ENCODE measurements around the gene WDR27. TPM values are rescaled to one million over a fixed set of nuclear protein-coding genes. Genes with fewer than 3 reads are reported as not detected.
A peak's percentile ranks its signal among the peaks of the same experiment; 100 is the strongest.
"Not testable (repeated sequence)": the region's sequence is repeated elsewhere in the genome, so short reads cannot be mapped to it uniquely, and the experiment has no call there.

Gene WDR27
- total RNA-seq, 2 experiments from 2014 or later: 22.9 to 25.3 TPM

DNA sequence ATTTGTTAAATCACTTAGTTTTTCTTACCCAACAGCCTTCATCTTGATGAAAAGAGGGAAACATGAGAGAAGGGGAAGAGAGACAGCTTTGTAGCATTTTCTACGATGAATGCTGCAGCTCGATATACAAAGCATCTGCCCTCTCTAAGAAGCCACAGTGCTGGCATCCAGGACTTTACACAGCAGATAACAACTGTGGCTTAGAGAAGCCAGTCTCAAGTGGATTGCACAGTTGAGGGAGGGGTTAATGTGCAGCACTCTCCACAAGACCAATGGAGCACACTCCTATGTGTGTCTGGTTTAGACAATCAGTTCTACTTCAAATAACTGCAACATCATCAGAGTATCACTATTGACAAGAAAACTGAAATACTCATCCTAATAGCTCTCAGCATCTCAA is 5.9 kb upstream of the WDR27 start:
- no peak for ATAC-seq
- H3K27me3 Mint-ChIP-seq (ENCODE audit: low read depth): no peaks in the 10 kb centered on the region
- no peak overlapping the region for H3K27ac Mint-ChIP-seq
- ChIA-PET POLR2A (interaction anchor here (1.1 to 1.2 kb wide), 2 partner anchors 12 to 16 kb away, joined by 3 to 4 read pairs; partner anchors contain the start of gene PHF10), CTCF (no interaction called here)
- no peaks in the 10 kb centered on the region for H3K9me3 Mint-ChIP-seq (ENCODE audit: insufficient read depth)
- peaks cover 30% of the 10 kb centered on the region for H3K4me1 Mint-ChIP-seq (ENCODE audit: low read depth)
- H3K36me3 Mint-ChIP-seq (ENCODE audit: low read depth): peaks cover 41% of the 10 kb centered on the region
- DNase-seq: no peak
- no peak overlapping the region for H3K4me3 Mint-ChIP-seq

GRCh38 chr6:169702840-169703246 is 1.0 kb upstream of the WDR27 start:
- peaks cover 48% of the 10 kb centered on the region for H3K4me1 Mint-ChIP-seq (ENCODE audit: low read depth)
- ATAC-seq (peak; percentile 15), DNase-seq (no peak)
- H3K27ac Mint-ChIP-seq: peak overlapping the region; percentile 92
- POLR2A ChIA-PET: interaction anchor here (0.9 to 4.9 kb wide), 9 partner anchors 9 to 881 kb away, joined by 3 to 47 read pairs (median 8); partner anchors contain the start of genes DYNLT2, ERMARD and PDCD2
- H3K9me3 Mint-ChIP-seq (ENCODE audit: insufficient read depth): no peaks in the 10 kb centered on the region
- CTCF ChIA-PET: interaction anchor here (0.8 to 3.2 kb wide), 5 partner anchors 19 to 49 kb away, joined by 3 to 19 read pairs (median 4); partner anchors contain the start of genes DYNLT2 and ERMARD
- no peaks in the 10 kb centered on the region for H3K27me3 Mint-ChIP-seq (ENCODE audit: low read depth)
- H3K4me3 Mint-ChIP-seq: peak overlapping the region; percentile 90
- peaks cover 32% of the 10 kb centered on the region for H3K36me3 Mint-ChIP-seq (ENCODE audit: low read depth)

GRCh38 chr6:169701311-169701953 is 397 bp downstream of the WDR27 start:
- ChIA-PET POLR2A (interaction anchor here (0.7 to 4.9 kb wide), 14 partner anchors 10 to 883 kb away, joined by 3 to 47 read pairs (median 4); partner anchors contain the start of genes DYNLT2, ERMARD and PDCD2), CTCF (interaction anchor here (1.1 to 3.2 kb wide), 4 partner anchors 8 to 50 kb away, joined by 3 to 19 read pairs (median 5); partner anchors contain the start of genes DYNLT2 and ERMARD)
- DNase-seq (peak; percentile 33), ATAC-seq (peak; percentile 8)
- Mint-ChIP-seq H3K27ac (peak overlapping the region; percentile 87), H3K4me1 (ENCODE audit: low read depth) (peaks cover 51% of the 10 kb centered on the region), H3K9me3 (ENCODE audit: insufficient read depth) (peaks cover under 1% of the 10 kb centered on the region), H3K27me3 (ENCODE audit: low read depth) (no peaks in the 10 kb centered on the region), H3K36me3 (ENCODE audit: low read depth) (peaks cover 32% of the 10 kb centered on the region), H3K4me3 (peak overlapping the region; percentile 90)

DNA sequence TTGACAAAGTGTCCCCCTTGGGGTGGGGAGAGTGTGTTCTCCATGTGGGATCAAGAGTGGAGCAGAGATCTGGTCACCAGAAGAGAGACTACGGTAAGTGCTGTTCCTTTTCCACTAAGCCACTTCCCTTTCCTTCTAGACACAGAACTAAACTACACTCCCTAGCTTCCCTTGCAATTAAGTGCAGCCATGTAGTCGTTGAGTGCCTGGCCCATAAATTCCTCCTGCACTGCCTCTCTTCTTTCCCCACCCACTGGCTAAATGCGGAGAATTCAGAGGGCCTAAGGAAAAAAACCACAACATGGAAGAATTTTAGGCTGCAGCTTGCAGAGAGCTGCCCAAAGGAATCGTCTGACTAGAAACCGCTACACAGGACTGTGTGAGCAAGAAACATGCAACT is 1.5 kb downstream of the WDR27 start:
- ChIA-PET CTCF (interaction anchor here (1.1 kb wide), 1 partner anchor 18 kb away, joined by 3 read pairs; no protein-coding TSS in a partner anchor), POLR2A (interaction anchor here (0.9 to 4.9 kb wide), 3 partner anchors 22 to 51 kb away, joined by 3 to 47 read pairs (median 39); partner anchors contain the start of genes DYNLT2 and ERMARD)
- Mint-ChIP-seq H3K4me3 (peak overlapping the region; percentile 31), H3K36me3 (ENCODE audit: low read depth) (peaks cover 32% of the 10 kb centered on the region), H3K4me1 (ENCODE audit: low read depth) (peaks cover 44% of the 10 kb centered on the region), H3K9me3 (ENCODE audit: insufficient read depth) (peaks cover 3% of the 10 kb centered on the region), H3K27ac (no peak overlapping the region), H3K27me3 (ENCODE audit: low read depth) (no peaks in the 10 kb centered on the region)
- DNase-seq (no peak), ATAC-seq (no peak)

DNA sequence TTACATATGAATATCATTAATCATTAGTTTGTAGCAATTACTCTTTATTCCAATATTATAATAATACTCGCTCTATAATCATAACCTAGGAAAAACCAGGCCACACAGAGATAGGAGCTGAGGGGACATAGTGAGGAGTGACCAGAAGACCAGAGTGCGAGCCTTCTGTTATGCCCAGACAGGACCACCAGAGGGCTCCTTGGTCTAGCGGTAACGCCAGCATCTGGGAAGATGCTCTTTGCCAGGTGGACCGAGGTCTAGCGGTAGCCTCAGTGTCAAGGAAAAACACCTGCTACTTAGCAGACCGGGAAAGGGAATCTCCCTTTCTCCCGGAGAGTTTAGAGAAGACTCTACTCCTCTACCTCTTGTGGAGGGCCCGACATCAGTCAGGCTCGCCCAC is 4.7 kb downstream of the WDR27 start:
- POLR2A ChIA-PET; H3K4me3 Mint-ChIP-seq; ATAC-seq; H3K27me3 Mint-ChIP-seq (ENCODE audit: low read depth); H3K27ac Mint-ChIP-seq; DNase-seq; H3K9me3 Mint-ChIP-seq (ENCODE audit: insufficient read depth): not testable (repeated sequence)
- peaks cover 19% of the 10 kb centered on the region for H3K36me3 Mint-ChIP-seq (ENCODE audit: low read depth)
- CTCF ChIA-PET: interaction anchor here (0.8 kb wide), 1 partner anchor 44 kb away, joined by 3 read pairs; no protein-coding TSS in a partner anchor
- H3K4me1 Mint-ChIP-seq (ENCODE audit: low read depth): peaks cover 21% of the 10 kb centered on the region

- H3K27me3 Mint-ChIP-seq (ENCODE audit: low read depth): no peaks in the 10 kb centered on the region
- no peak for DNase-seq
- no peak overlapping the region for H3K4me3 Mint-ChIP-seq
Observed at GRCh38 chr6:169695131-169695530, 6.7 kb downstream of the WDR27 start.

GRCh38 chr6:169692516-169692915 is 9.3 kb downstream of the WDR27 start:
- H3K36me3 Mint-ChIP-seq (ENCODE audit: low read depth): peaks cover 25% of the 10 kb centered on the region
- DNase-seq: no peak
- ATAC-seq: no peak
- H3K4me3 Mint-ChIP-seq: no peak overlapping the region
- POLR2A ChIA-PET: no interaction called here
- no peak overlapping the region for H3K27ac Mint-ChIP-seq
- H3K4me1 Mint-ChIP-seq (ENCODE audit: low read depth): peaks cover under 1% of the 10 kb centered on the region
- peaks cover 3% of the 10 kb centered on the region for H3K9me3 Mint-ChIP-seq (ENCODE audit: insufficient read depth)
- CTCF ChIA-PET: interaction anchor here (1.0 kb wide), 1 partner anchor 9 kb away, joined by 5 read pairs; the partner anchor contains the start of genes C6orf120 and WDR27
- no peaks in the 10 kb centered on the region for H3K27me3 Mint-ChIP-seq (ENCODE audit: low read depth)

More at GRCh38 chr6:169695131-169695530, 6.7 kb downstream of the WDR27 start:
- POLR2A ChIA-PET: no interaction called here
- CTCF ChIA-PET: no interaction called here
- H3K9me3 Mint-ChIP-seq (ENCODE audit: insufficient read depth): peaks cover 3% of the 10 kb centered on the region
- peaks cover 19% of the 10 kb centered on the region for H3K36me3 Mint-ChIP-seq (ENCODE audit: low read depth)
- no peak overlapping the region for H3K27ac Mint-ChIP-seq
- H3K4me1 Mint-ChIP-seq (ENCODE audit: low read depth): peaks cover 12% of the 10 kb centered on the region
- no peak for ATAC-seq

GRCh38 chr6:169691260-169691659 is 10.6 kb downstream of the WDR27 start:
- Mint-ChIP-seq H3K4me3 (no peak overlapping the region), H3K4me1 (ENCODE audit: low read depth) (no peaks in the 10 kb centered on the region), H3K9me3 (ENCODE audit: insufficient read depth) (peaks cover 3% of the 10 kb centered on the region), H3K36me3 (ENCODE audit: low read depth) (peaks cover 33% of the 10 kb centered on the region), H3K27ac (no peak overlapping the region), H3K27me3 (ENCODE audit: low read depth) (no peaks in the 10 kb centered on the region)
- DNase-seq: no peak
- POLR2A ChIA-PET: interaction anchor here (0.9 kb wide), 1 partner anchor 192 kb away, joined by 3 read pairs; no protein-coding TSS in a partner anchor
- CTCF ChIA-PET: no interaction called here
- ATAC-seq: no peak

DNA sequence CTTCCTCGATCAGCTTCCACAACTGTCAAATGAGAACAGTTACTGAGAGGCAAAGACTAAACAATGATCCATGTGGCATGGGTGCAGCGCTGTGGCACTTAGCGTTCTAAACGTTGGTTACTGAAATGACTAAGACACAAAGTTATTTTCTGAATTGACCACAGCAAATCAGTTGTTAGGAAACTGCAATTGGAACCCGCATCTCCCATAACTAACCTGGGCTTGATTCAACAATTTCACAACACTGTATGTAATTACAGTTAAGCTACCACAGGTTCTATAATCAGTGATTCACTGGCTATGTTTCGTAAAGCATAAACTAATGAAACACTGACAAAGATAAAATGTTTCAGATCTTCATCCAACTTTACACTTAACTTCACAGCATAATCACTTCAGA is 12.5 kb downstream of the WDR27 start:
- Mint-ChIP-seq H3K9me3 (ENCODE audit: insufficient read depth) (peaks cover 16% of the 10 kb centered on the region), H3K27me3 (ENCODE audit: low read depth) (no peaks in the 10 kb centered on the region), H3K27ac (no peak overlapping the region), H3K36me3 (ENCODE audit: low read depth) (peaks cover 45% of the 10 kb centered on the region), H3K4me1 (ENCODE audit: low read depth) (no peaks in the 10 kb centered on the region), H3K4me3 (no peak overlapping the region)
- ChIA-PET POLR2A (no interaction called here), CTCF (no interaction called here)
- no peak for DNase-seq
- ATAC-seq: no peak

- peaks cover 18% of the 10 kb centered on the region for H3K9me3 Mint-ChIP-seq (ENCODE audit: insufficient read depth)
- H3K27me3 Mint-ChIP-seq (ENCODE audit: low read depth): no peaks in the 10 kb centered on the region
- no peaks in the 10 kb centered on the region for H3K4me1 Mint-ChIP-seq (ENCODE audit: low read depth)
- CTCF ChIA-PET: no interaction called here
- H3K4me3 Mint-ChIP-seq: no peak overlapping the region
- no peak overlapping the region for H3K27ac Mint-ChIP-seq
- no peak for DNase-seq
- POLR2A ChIA-PET: no interaction called here
- no peak for ATAC-seq
- H3K36me3 Mint-ChIP-seq (ENCODE audit: low read depth): peaks cover 54% of the 10 kb centered on the region
Observed at GRCh38 chr6:169685860-169686259, 16.0 kb downstream of the WDR27 start.

DNA sequence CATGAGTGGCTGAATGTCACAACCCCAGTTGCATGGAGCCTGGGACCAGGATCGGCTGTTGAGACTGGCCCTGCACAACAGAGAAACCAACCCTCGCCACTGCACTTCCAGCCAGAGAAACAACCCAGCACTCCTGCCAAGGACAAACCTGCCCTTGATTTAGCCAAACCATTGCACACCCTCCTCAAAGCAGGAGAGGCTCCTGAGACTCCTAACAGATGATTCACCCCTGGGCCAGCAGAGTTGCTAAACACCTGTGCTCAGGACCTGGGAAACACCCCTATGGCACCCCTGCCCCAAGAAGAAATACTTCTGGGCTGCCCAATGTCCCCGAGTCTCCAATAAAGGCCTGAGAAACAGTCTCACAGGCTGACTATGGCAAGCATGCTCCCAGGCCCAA is 17.8 kb downstream of the WDR27 start:
- Mint-ChIP-seq H3K27me3 (ENCODE audit: low read depth) (no peaks in the 10 kb centered on the region), H3K27ac (no peak overlapping the region), H3K9me3 (ENCODE audit: insufficient read depth) (peaks cover 23% of the 10 kb centered on the region), H3K36me3 (ENCODE audit: low read depth) (peaks cover 62% of the 10 kb centered on the region), H3K4me1 (ENCODE audit: low read depth) (no peaks in the 10 kb centered on the region), H3K4me3 (no peak overlapping the region)
- DNase-seq: no peak
- no peak for ATAC-seq
- CTCF ChIA-PET: interaction anchor here (1.3 kb wide), 1 partner anchor 19 kb away, joined by 3 read pairs; no protein-coding TSS in a partner anchor
- POLR2A ChIA-PET: no interaction called here

- H3K4me1 Mint-ChIP-seq (ENCODE audit: low read depth): no peaks in the 10 kb centered on the region
- ChIA-PET CTCF (interaction anchor here (0.6 kb wide), 1 partner anchor 722 kb away, joined by 3 read pairs; no protein-coding TSS in a partner anchor), POLR2A (no interaction called here)
- H3K36me3 Mint-ChIP-seq (ENCODE audit: low read depth): peaks cover 24% of the 10 kb centered on the region
- no peak for ATAC-seq
- no peak overlapping the region for H3K27ac Mint-ChIP-seq
- H3K27me3 Mint-ChIP-seq (ENCODE audit: low read depth): no peaks in the 10 kb centered on the region
- DNase-seq: no peak
- peaks cover 7% of the 10 kb centered on the region for H3K9me3 Mint-ChIP-seq (ENCODE audit: insufficient read depth)
- no peak overlapping the region for H3K4me3 Mint-ChIP-seq
Observed at GRCh38 chr6:169678342-169678741, 23.5 kb downstream of the WDR27 start.
